Measurements from ENCODE around the gene PRAMEF1.

Gene PRAMEF1

GRCh38 chr1:12761781-12762180 is 29.4 kb upstream of the PRAMEF1 start:
- TF ChIP-seq GABPA (IDR thresholded peaks at IDR 0.05; ENCODE audit: low read depth) (no peak), SPI1 (IDR thresholded peaks at IDR 0.05; ENCODE audit: borderline replicate concordance, low read depth) (no peak), CTCF (IDR thresholded peaks at IDR 0.05; ENCODE audit: insufficient read depth, low read length) (no peak), POLR2AphosphoS5 (IDR thresholded peaks at IDR 0.05; ENCODE audit: low read depth) (no peak), REST (IDR thresholded peaks at IDR 0.05; ENCODE audit: insufficient replicate concordance, low read depth) (no peak)
- H3K27ac ChIP-seq (replicated peaks), result no peak overlapping the region
- H3K4me3 ChIP-seq (replicated peaks; ENCODE audit: insufficient read depth, low read length), result no peak overlapping the region
- DNase-seq (ENCODE audit: low read depth in 1 of 2, low spot score in 1 of 2), result no peak
- no peaks in the 10 kb centered on the region for H3K27me3 ChIP-seq (ENCODE audit: insufficient read depth, poor library complexity, severe bottlenecking)

- Histone ChIP-seq H3K27me3 (ENCODE audit: insufficient read depth, poor library complexity, severe bottlenecking) (no peaks in the 10 kb centered on the region), H3K4me3 (replicated peaks; ENCODE audit: insufficient read depth, low read length) (no peak overlapping the region), H3K27ac (replicated peaks) (no peak overlapping the region)
- DNase-seq (ENCODE audit: low read depth in 1 of 2, low spot score in 1 of 2), result no peak
- TF ChIP-seq SPI1 (IDR thresholded peaks at IDR 0.05; ENCODE audit: borderline replicate concordance, low read depth), result no peak
Measured at GRCh38 chr1:12762766-12763165, 28.4 kb upstream of the PRAMEF1 start.

- DNase-seq (ENCODE audit: low read depth in 1 of 2, low spot score in 1 of 2), result no peak
Measured at GRCh38 chr1:12763479-12763878, 27.7 kb upstream of the PRAMEF1 start.

More at GRCh38 chr1:12763479-12763878, 27.7 kb upstream of the PRAMEF1 start:
- H3K4me3 ChIP-seq (replicated peaks; ENCODE audit: insufficient read depth, low read length), result no peak overlapping the region
- no peaks in the 10 kb centered on the region for H3K27me3 ChIP-seq (ENCODE audit: insufficient read depth, poor library complexity, severe bottlenecking)
- H3K27ac ChIP-seq (replicated peaks), result no peak overlapping the region
- TF ChIP-seq POLR2AphosphoS5 (IDR thresholded peaks at IDR 0.05; ENCODE audit: low read depth) (no peak), SPI1 (IDR thresholded peaks at IDR 0.05; ENCODE audit: borderline replicate concordance, low read depth) (no peak), CTCF (IDR thresholded peaks at IDR 0.05; ENCODE audit: insufficient read depth, low read length) (no peak), GABPA (IDR thresholded peaks at IDR 0.05; ENCODE audit: low read depth) (no peak), REST (IDR thresholded peaks at IDR 0.05; ENCODE audit: insufficient replicate concordance, low read depth) (no peak)

Data from HL-60 (cell line).